CD14-positive monocyte (primary cell): ENCODE results near the gene WDFY3. TPM values are rescaled to one million over a fixed set of nuclear protein-coding genes. Genes with fewer than 3 reads are reported as not detected.

Experiments
- DNase-seq, 3 donors: peaks; one replicate each; pipeline ENCODE4 v3.0.0-alpha.2; 2011 to 2022
- H2AFZ ChIP-seq: 2 replicates; pipeline ENCODE4 v1.6.0; 2012; ENCODE audit warnings: mild to moderate bottlenecking, low read depth, low read length, inconsistent platforms; ENCODE audit not compliant: insufficient read depth, poor library complexity, severe bottlenecking
- H3K27ac ChIP-seq, 2 donors: 1 replicate in 1 of 2; 2 replicates in 1 of 2; pipeline ENCODE4 v1.5.1; 2012 to 2013; ENCODE audit warnings: low read length in 2 of 2, control low read depth in 1 of 2, inconsistent platforms in 1 of 2, low read depth in 1 of 2, mild to moderate bottlenecking in 1 of 2
- H3K27me3 ChIP-seq, 2 donors: one replicate each; pipeline versions ENCODE4 v1.6.0 to v1.6.1; 2011 to 2013; ENCODE audit warnings: low read length in 2 of 2; ENCODE audit not compliant: control insufficient read depth in 2 of 2, insufficient read depth in 2 of 2
- H3K36me3 ChIP-seq, 2 donors: replicated peaks in 1 of 2; 1 replicate in 1 of 2; 2 replicates in 1 of 2; pipeline versions ENCODE4 v1.5.1 to v1.6.1; 2012 to 2013; ENCODE audit warnings: low read length in 2 of 2, control low read depth in 1 of 2, inconsistent platforms in 1 of 2, mild to moderate bottlenecking in 1 of 2; ENCODE audit not compliant: insufficient read depth in 2 of 2, control insufficient read depth in 1 of 2
- H3K4me1 ChIP-seq, 2 donors: 1 replicate in 1 of 2; 2 replicates in 1 of 2; pipeline versions ENCODE4 v1.5.1 to v1.6.1; 2012 to 2013; ENCODE audit warnings: low read length in 2 of 2, control low read depth in 1 of 2, inconsistent platforms in 1 of 2, mild to moderate bottlenecking in 1 of 2, moderate library complexity in 1 of 2; ENCODE audit not compliant: insufficient read depth in 2 of 2, control insufficient read depth in 1 of 2
- H3K4me2 ChIP-seq: replicated peaks from 2 replicates; pipeline ENCODE3; 2012; ENCODE audit warnings: low read length, moderate library complexity, mild to moderate bottlenecking; ENCODE audit not compliant: poor library complexity, severe bottlenecking; ENCODE audit errors: extremely low read depth
- H3K4me3 ChIP-seq, 3 experiments: fragments of 200-600 bp in 1 of 3; sonication (generic) in 1 of 3; replicated peaks in 1 of 3; 1 replicate in 2 of 3; 2 replicates in 1 of 3; pipeline ENCODE4 v1.5.1; 2011 to 2013; ENCODE audit warnings: low read length in 3 of 3, mild to moderate bottlenecking in 3 of 3, control low read depth in 2 of 3, low read depth in 2 of 3, inconsistent platforms in 1 of 3, moderate library complexity in 1 of 3
- H3K79me2 ChIP-seq: 2 replicates; pipeline ENCODE4 v1.6.0; 2012; ENCODE audit warnings: mild to moderate bottlenecking, control low read depth, inconsistent platforms, low read length, moderate library complexity; ENCODE audit not compliant: insufficient read depth
- H3K9ac ChIP-seq: 2 replicates; pipeline ENCODE4 v1.6.0; 2017; ENCODE audit warnings: low read length, mild to moderate bottlenecking; ENCODE audit not compliant: insufficient read depth, poor library complexity, severe bottlenecking
- H3K9me3 ChIP-seq, 2 donors: replicated peaks in 1 of 2; 1 replicate in 1 of 2; 2 replicates in 1 of 2; pipeline versions ENCODE4 v1.5.1 to v1.6.1; 2012 to 2013; ENCODE audit warnings: low read length in 2 of 2, control low read depth in 1 of 2; ENCODE audit not compliant: control insufficient read depth in 1 of 2, insufficient read depth in 1 of 2
- H4K20me1 ChIP-seq: 2 replicates; pipeline ENCODE4 v1.6.0; 2012; ENCODE audit warnings: mild to moderate bottlenecking, low read length, control low read depth, moderate library complexity; ENCODE audit not compliant: insufficient read depth
- H3K27ac Mint-ChIP-seq, 7 donors: one replicate each; pipeline ENCODE4 v1.8.0; 2020; ENCODE audit warnings: mild to moderate bottlenecking in 7 of 7, mixed read lengths in 7 of 7, moderate library complexity in 6 of 7, inconsistent platforms in 2 of 7
- H3K27me3 Mint-ChIP-seq, 3 donors: one replicate each; pipeline ENCODE4 v1.8.0; 2021 to 2022; ENCODE audit warnings: low read depth in 3 of 3, mild to moderate bottlenecking in 3 of 3, mixed read lengths in 3 of 3, moderate library complexity in 3 of 3, inconsistent platforms in 1 of 3
- H3K36me3 Mint-ChIP-seq, 2 donors: one replicate each; pipeline ENCODE4 v1.8.0; 2020; ENCODE audit warnings: mixed read lengths in 2 of 2, inconsistent platforms in 1 of 2, mild to moderate bottlenecking in 1 of 2
- H3K4me1 Mint-ChIP-seq: one replicate; pipeline ENCODE4 v1.8.0; 2020; ENCODE audit warnings: mild to moderate bottlenecking, mixed read lengths
- H3K4me3 Mint-ChIP-seq, 2 donors: one replicate each; pipeline ENCODE4 v1.8.0; 2020; ENCODE audit warnings: mild to moderate bottlenecking in 2 of 2, mixed read lengths in 2 of 2, moderate library complexity in 1 of 2
- H3K9me3 Mint-ChIP-seq, 7 donors: one replicate each; pipeline ENCODE4 v1.8.0; 2020 to 2022; ENCODE audit warnings: mixed read lengths in 7 of 7, mild to moderate bottlenecking in 6 of 7, moderate library complexity in 6 of 7, inconsistent platforms in 2 of 7
- WGBS: methylation state at CpG from one replicate; pipeline ENCODE4 v1.1.5; 2013; ENCODE audit warnings: missing lambda C conversion rate; ENCODE audit not compliant: insufficient coverage; 5-methylcytosine and 5-hydroxymethylcytosine counted together
- intact Hi-C, 2 donors: fragments of 100-400 bp; cut with micrococcal nuclease; formaldehyde crosslinking; loops; one replicate each; pipeline versions ENCODE4 v1.15.0 to v1.15.1; 2023
- polyA plus RNA-seq, 3 donors: library from polyadenylated mRNA; depleted of rRNA in 1 of 3; unstranded in 2 of 3; stranded (reverse) in 1 of 3; fragments of 300-500 nt in 2 of 3; fragments of >200 nt in 1 of 3; fragmentation: Illumina TruSeq in 2 of 3; gene quantifications; 1 replicate in 2 of 3; 2 replicates in 1 of 3; pipeline ENCODE4 v1.2.3, GENCODE V29; 2012 to 2021
- TF ChIP-seq, protein P1 (sequence below): fragments of 200-600 bp; IDR thresholded peaks from one replicate; pipeline ENCODE4 v1.8.0; 2022; ENCODE audit warnings: antibody characterized with exemption, mild to moderate bottlenecking

WDFY3 gene
- polyA plus RNA-seq, 3 donors = 5.6 to 35.5 (median 5.9) TPM

- peaks cover 8 to 18% (median 10%) of the 10 kb centered on the region in 7 donors for H3K9me3 Mint-ChIP-seq
- WGBS = no CpG with 5 or more reads among the region's 4 CpGs
- H3K4me3 ChIP-seq = no peak overlapping the region
- peaks cover 0 to 3% of the 10 kb centered on the region in 2 donors for H3K9me3 ChIP-seq
- peaks cover 7 to 9% of the 10 kb centered on the region in 2 donors for H3K4me1 ChIP-seq
- H3K9ac ChIP-seq = no peak overlapping the region
- no peak overlapping the region for H3K27ac ChIP-seq
- TF ChIP-seq, protein P1, sequence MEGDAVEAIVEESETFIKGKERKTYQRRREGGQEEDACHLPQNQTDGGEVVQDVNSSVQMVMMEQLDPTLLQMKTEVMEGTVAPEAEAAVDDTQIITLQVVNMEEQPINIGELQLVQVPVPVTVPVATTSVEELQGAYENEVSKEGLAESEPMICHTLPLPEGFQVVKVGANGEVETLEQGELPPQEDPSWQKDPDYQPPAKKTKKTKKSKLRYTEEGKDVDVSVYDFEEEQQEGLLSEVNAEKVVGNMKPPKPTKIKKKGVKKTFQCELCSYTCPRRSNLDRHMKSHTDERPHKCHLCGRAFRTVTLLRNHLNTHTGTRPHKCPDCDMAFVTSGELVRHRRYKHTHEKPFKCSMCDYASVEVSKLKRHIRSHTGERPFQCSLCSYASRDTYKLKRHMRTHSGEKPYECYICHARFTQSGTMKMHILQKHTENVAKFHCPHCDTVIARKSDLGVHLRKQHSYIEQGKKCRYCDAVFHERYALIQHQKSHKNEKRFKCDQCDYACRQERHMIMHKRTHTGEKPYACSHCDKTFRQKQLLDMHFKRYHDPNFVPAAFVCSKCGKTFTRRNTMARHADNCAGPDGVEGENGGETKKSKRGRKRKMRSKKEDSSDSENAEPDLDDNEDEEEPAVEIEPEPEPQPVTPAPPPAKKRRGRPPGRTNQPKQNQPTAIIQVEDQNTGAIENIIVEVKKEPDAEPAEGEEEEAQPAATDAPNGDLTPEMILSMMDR = no peak
- H3K27me3 Mint-ChIP-seq = peaks cover 0 to 5% (median 3%) of the 10 kb centered on the region in 3 donors
- no peaks in the 10 kb centered on the region for H3K27me3 ChIP-seq
- no peak for DNase-seq
- intact Hi-C loops = no loop called here
- no peak overlapping the region for H3K4me3 Mint-ChIP-seq
- H3K36me3 Mint-ChIP-seq = peaks cover 2 to 5% of the 10 kb centered on the region in 2 donors
- no peak overlapping the region for H2AFZ ChIP-seq
- H3K27ac Mint-ChIP-seq = no peak overlapping the region
- no peak overlapping the region for H3K4me2 ChIP-seq
- H3K4me1 Mint-ChIP-seq = peaks cover 10% of the 10 kb centered on the region
- H3K79me2 ChIP-seq = no peaks in the 10 kb centered on the region
- H3K36me3 ChIP-seq = no peaks in the 10 kb centered on the region
- H4K20me1 ChIP-seq = no peaks in the 10 kb centered on the region
Measured at GRCh38 chr4:84652478-84652877, 314.0 kb downstream of the WDFY3 start.

DNA sequence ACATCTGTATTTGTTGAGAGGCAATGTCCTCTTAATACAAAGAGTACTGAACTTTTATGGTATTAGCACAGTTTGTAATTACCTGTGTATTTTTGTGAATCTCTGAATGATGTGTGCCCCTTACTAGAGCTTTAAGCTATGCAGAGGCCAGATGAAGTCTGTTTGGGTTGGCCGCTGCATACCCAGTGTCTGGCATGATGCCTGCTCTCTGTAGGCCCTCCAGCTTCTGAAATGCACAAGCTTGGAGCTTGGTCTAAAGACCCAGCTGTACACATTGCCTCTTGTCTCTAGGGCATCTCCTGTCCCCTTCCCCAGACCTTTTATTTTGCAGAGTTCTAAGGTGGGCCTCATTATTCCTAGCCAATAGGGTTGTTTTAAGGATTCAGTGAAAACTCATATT is 315.0 kb downstream of the WDFY3 start:
- Histone ChIP-seq H3K27me3 (no peaks in the 10 kb centered on the region), H3K4me2 (no peak overlapping the region), H3K9me3 (no peaks in the 10 kb centered on the region), H2AFZ (no peak overlapping the region), H3K36me3 (no peaks in the 10 kb centered on the region), H3K4me3 (no peak overlapping the region), H3K4me1 (peaks cover 7 to 9% of the 10 kb centered on the region in 2 donors), H4K20me1 (no peaks in the 10 kb centered on the region), H3K27ac (no peak overlapping the region), H3K9ac (no peak overlapping the region), H3K79me2 (no peaks in the 10 kb centered on the region)
- Mint-ChIP-seq H3K4me1 (peaks cover 12% of the 10 kb centered on the region), H3K9me3 (peaks cover 2 to 8% (median 4%) of the 10 kb centered on the region in 7 donors), H3K36me3 (peaks cover 2 to 5% of the 10 kb centered on the region in 2 donors), H3K27ac (peak overlapping the region in 1 of 7 donors; percentile 53), H3K27me3 (peaks cover 0 to 5% (median 4%) of the 10 kb centered on the region in 3 donors), H3K4me3 (no peak overlapping the region)
- TF ChIP-seq, protein P1 = no peak
- intact Hi-C loops = no loop called here
- 83% methylated on average over 1 of the region's 1 CpG for whole genome bisulfite sequencing
- DNase-seq = no peak
